ENCODE data around the gene CTAGE6. TPM values are rescaled to one million over a fixed set of nuclear protein-coding genes. Genes with fewer than 3 reads are reported as not detected.
"Not testable (repeated sequence)": the region's sequence is repeated elsewhere in the genome, so short reads cannot be mapped to it uniquely, and the experiment has no call there.

CTAGE6 gene
- total RNA-seq (1 to 10 TPM in 2 of 5 donors, not detected in 3; 1.3 to 9.3 TPM), polyA plus RNA-seq (not detected)
- long read RNA-seq, donor 1, result 0 reads
- long read RNA-seq, donor 2, result 0 reads
- long read RNA-seq, donor 3, result 0 reads
- long read RNA-seq, donor 4, result 0 reads
- long read RNA-seq, donor 5, result 0 reads
- long read RNA-seq, donor 6, partial matches to known transcripts, result 0 of 1 reads
- long read RNA-seq, donor 6, other reads (novel, unspliced or antisense), result 0 of 1 reads
- long read RNA-seq, donor 7, result 0 reads
- long read RNA-seq, donor 8, partial matches to known transcripts, result 0 of 1 reads
- long read RNA-seq, donor 8, other reads (novel, unspliced or antisense), result 0 of 1 reads
- long read RNA-seq, donor 9, partial matches to known transcripts, result 0 of 1 reads
- long read RNA-seq, donor 9, other reads (novel, unspliced or antisense), result 0 of 1 reads
- long read RNA-seq, donor 10, result 0 reads

- H3K9me3 ChIP-seq; intact Hi-C loops (cut with DNase I; ENCODE audit: low total_unique reads); DNase-seq; H3K27ac ChIP-seq; H3K4me1 ChIP-seq; H3K27me3 ChIP-seq; H3K4me3 ChIP-seq; H3K36me3 ChIP-seq: not testable (repeated sequence)
- no CpG with 5 or more reads among the region's 19 CpGs for WGBS, 5 donors
Observed at GRCh38 chr7:143757596-143757995, at the start of gene CTAGE6. Gene CTAGE6, minus strand, starts transcription at chr7:143757696. Its CDS starts 38 bp downstream, at chr7:143757658.

DNA sequence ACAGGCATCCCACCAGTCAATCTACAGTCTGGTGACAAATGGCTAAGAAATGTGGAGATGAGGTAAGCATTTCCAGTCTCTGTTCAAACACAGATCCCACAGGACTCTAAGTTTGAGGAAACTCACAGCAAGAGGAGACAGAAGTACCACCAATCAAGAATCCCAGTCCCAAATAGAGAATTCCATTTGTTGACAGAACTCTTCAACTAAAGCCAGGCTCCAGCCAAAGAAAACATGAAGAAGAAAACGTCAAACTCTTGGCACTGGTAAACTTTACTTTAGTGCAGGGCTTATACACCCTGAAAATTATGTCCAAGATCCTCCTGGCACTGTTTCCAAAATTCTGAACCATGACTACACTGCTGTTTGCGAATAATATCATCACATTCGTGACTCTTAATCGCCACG lies 49.2 kb upstream of the CTAGE6 start:
- DNase-seq; H3K27ac ChIP-seq; intact Hi-C loops (cut with DNase I; ENCODE audit: low total_unique reads); H3K4me1 ChIP-seq; H3K36me3 ChIP-seq; H3K9me3 ChIP-seq; H3K27me3 ChIP-seq; H3K4me3 ChIP-seq: not testable (repeated sequence)
- WGBS, 5 donors, result no CpG with 5 or more reads among the region's 5 CpGs

DNA sequence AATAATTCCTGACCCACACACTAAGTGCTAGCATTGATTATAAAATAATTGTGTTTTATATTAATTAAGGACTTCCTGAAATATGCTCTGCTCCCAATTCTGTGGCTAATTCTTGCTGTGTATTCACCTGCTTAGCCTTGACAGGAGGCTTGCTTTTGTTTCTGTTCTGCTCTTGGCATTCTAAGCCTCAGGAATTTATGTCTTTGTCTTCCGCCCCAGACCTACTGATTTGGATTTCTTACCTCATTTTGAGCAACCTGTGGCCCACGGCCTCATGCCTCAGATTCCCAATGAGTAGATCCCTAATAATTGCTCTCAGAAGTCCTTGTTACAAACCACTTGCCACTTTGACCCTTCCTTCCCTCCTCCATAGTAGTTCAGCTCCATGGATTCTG lies 40.4 kb upstream of the CTAGE6 start:
- intact Hi-C loops (cut with DNase I; ENCODE audit: low total_unique reads); H3K36me3 ChIP-seq: not testable (repeated sequence)

GRCh38 chr7:143797119-143797895 lies 39.8 kb upstream of the CTAGE6 start:
- H3K9me3 ChIP-seq; H3K27ac ChIP-seq; intact Hi-C loops (cut with DNase I; ENCODE audit: low total_unique reads); H3K27me3 ChIP-seq; DNase-seq; H3K4me1 ChIP-seq; H3K36me3 ChIP-seq; H3K4me3 ChIP-seq: not testable (repeated sequence)
- 79 to 94% (median 90%) methylated on average over 1 to 4 of the region's 6 CpGs; no CpG with 5 or more reads in 1 of the 5 donors for WGBS, 5 donors

More for the DNA sequence above, 40.4 kb upstream of the CTAGE6 start:
- not testable (repeated sequence) for DNase-seq, H3K4me1 ChIP-seq, H3K27ac ChIP-seq, H3K4me3 ChIP-seq, H3K9me3 ChIP-seq, H3K27me3 ChIP-seq
- WGBS, 5 donors, result 60 to 93% (median 75%) methylated on average over 1 to 2 of the region's 2 CpGs; no CpG with 5 or more reads in 1 of the 5 donors

DNA sequence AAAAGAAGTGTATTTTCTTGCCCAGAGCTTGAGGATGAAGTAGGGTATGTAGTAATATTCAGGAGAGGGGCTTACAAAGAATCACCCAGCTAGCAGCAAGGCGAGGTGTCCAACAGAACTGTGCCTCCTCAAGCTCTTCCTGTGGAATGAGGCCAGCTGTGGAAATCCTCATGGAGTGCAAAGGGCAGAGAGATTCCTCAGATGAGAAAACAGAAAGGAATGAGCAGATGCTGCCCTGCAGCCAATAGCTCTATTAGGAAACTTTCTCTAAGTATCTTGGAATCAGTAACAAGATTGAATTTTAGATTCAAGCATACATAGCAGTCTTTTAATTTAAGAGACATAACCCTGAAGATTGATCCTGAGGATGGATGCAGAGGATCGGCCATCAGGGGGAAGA lies 38.2 kb upstream of the CTAGE6 start:
- H3K4me3 ChIP-seq; DNase-seq; H3K4me1 ChIP-seq; H3K27ac ChIP-seq; H3K36me3 ChIP-seq; H3K27me3 ChIP-seq; intact Hi-C loops (cut with DNase I; ENCODE audit: low total_unique reads); H3K9me3 ChIP-seq: not testable (repeated sequence)
- no CpG with 5 or more reads among the region's 2 CpGs for WGBS, 5 donors

- H3K4me3 ChIP-seq; H3K27me3 ChIP-seq; H3K27ac ChIP-seq; H3K9me3 ChIP-seq; intact Hi-C loops (cut with DNase I; ENCODE audit: low total_unique reads); DNase-seq; H3K4me1 ChIP-seq; H3K36me3 ChIP-seq: not testable (repeated sequence)
- 88 to 100% (median 94%) methylated on average over 2 of the region's 2 CpGs for WGBS, 5 donors
Observed at GRCh38 chr7:143792633-143793032, 35.1 kb upstream of the CTAGE6 start.

GRCh38 chr7:143785415-143786182 lies 28.1 kb upstream of the CTAGE6 start:
- DNase-seq; H3K4me1 ChIP-seq; H3K9me3 ChIP-seq; H3K27ac ChIP-seq; intact Hi-C loops (cut with DNase I; ENCODE audit: low total_unique reads); H3K36me3 ChIP-seq; H3K27me3 ChIP-seq; H3K4me3 ChIP-seq: not testable (repeated sequence)
- no CpG with 5 or more reads among the region's 7 CpGs for WGBS, 5 donors

DNA sequence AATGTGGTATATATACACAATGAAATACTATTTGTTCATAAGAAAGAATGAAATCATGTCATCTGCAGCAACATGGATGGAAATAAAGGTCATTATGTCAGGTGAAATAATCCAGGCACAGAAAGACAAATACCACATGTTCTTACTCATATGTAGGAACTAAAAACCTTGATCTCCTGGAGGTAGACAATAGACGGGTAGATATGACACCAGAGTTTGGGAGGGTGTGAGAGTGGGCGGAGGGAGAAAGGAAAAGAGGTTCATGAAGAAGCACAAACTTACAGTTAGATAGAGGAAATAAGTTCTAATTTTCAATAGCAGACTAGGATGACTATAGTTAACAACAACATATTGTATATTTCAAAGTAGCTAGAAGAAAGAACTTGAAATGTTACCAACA lies 22.1 kb upstream of the CTAGE6 start:
- H3K36me3 ChIP-seq; H3K27me3 ChIP-seq; H3K27ac ChIP-seq; intact Hi-C loops (cut with DNase I; ENCODE audit: low total_unique reads); H3K9me3 ChIP-seq; DNase-seq; H3K4me3 ChIP-seq; H3K4me1 ChIP-seq: not testable (repeated sequence)
- 75 to 83% methylated on average over 2 of the region's 2 CpGs; no CpG with 5 or more reads in 3 of the 5 donors for WGBS, 5 donors

GRCh38 chr7:143772738-143773468 lies 15.4 kb upstream of the CTAGE6 start:
- H3K4me1 ChIP-seq; H3K9me3 ChIP-seq; H3K27me3 ChIP-seq; DNase-seq; H3K36me3 ChIP-seq; intact Hi-C loops (cut with DNase I; ENCODE audit: low total_unique reads); H3K27ac ChIP-seq; H3K4me3 ChIP-seq: not testable (repeated sequence)
- 100% methylated on average over 1 to 2 of the region's 5 CpGs; no CpG with 5 or more reads in 2 of the 5 donors for WGBS, 5 donors

GRCh38 chr7:143767531-143767930 lies 10.0 kb upstream of the CTAGE6 start:
- WGBS, 5 donors, result 73 to 87% (median 86%) methylated on average over 2 of the region's 2 CpGs

DNA sequence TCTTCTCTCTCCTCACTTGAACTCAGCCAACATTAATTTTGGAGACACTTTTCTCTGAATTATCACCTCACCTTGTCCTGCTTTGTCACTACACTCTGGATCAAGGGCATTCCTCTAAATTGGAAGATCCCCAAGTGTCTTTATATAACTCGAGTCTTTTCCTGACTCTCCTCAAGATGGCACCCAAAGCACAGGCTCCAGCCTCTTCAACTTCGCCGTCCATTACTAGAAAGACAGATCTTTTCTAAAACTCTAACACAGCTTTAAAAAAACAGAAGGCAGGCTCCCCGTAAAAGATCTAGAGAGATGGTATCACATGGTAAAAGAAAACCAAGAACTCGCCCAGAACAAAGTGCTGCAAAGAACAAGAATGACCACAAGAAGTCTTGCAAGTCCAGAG lies 8.2 kb upstream of the CTAGE6 start:
- H3K4me3 ChIP-seq; H3K9me3 ChIP-seq; H3K27me3 ChIP-seq; intact Hi-C loops (cut with DNase I; ENCODE audit: low total_unique reads); DNase-seq; H3K4me1 ChIP-seq; H3K27ac ChIP-seq; H3K36me3 ChIP-seq: not testable (repeated sequence)
- WGBS, 5 donors, result 0 to 17% (median 9%) methylated on average over 1 of the region's 5 CpGs; no CpG with 5 or more reads in 1 of the 5 donors

More at GRCh38 chr7:143767531-143767930, 10.0 kb upstream of the CTAGE6 start:
- H3K36me3 ChIP-seq; H3K27ac ChIP-seq; H3K27me3 ChIP-seq; intact Hi-C loops (cut with DNase I; ENCODE audit: low total_unique reads); H3K4me1 ChIP-seq; H3K4me3 ChIP-seq; H3K9me3 ChIP-seq: not testable (repeated sequence)
- peak in 1 of 2 donors; percentile 0 for DNase-seq
